Neural cell (in vitro differentiated cells): Measurements from ENCODE around the gene SPRN. TPM values are rescaled to one million over a fixed set of nuclear protein-coding genes. Genes with fewer than 3 reads are reported as not detected.
"Not testable (repeated sequence)": the region's sequence is repeated elsewhere in the genome, so short reads cannot be mapped to it uniquely, and the experiment has no call there.

Experiments
- H2AFZ ChIP-seq: fragments of 200-600, 300-800 bp; sonication (generic), shearing (Covaris generic); 2 replicates; pipeline ENCODE4 v1.6.0; 2014; ENCODE audit warnings: low read depth, mild to moderate bottlenecking, antibody characterized with exemption, low read length, moderate library complexity
- H3F3A ChIP-seq: fragments of 200-600 bp; shearing (Covaris generic); 2 replicates; pipeline ENCODE4 v1.6.1; 2016; ENCODE audit warnings: mild to moderate bottlenecking, moderate library complexity, mixed read lengths, antibody characterized with exemption, low read length; ENCODE audit not compliant: insufficient read depth, poor library complexity, severe bottlenecking
- H3K27ac ChIP-seq: fragments of 200-600, 300-800 bp; sonication (generic), shearing (Covaris generic); 2 replicates; pipeline ENCODE4 v1.5.1; 2014; ENCODE audit warnings: mild to moderate bottlenecking, low read length, moderate library complexity
- H3K27me3 ChIP-seq: fragments of 300-800, 200-600 bp; sonication (generic), shearing (Covaris generic); 2 replicates; pipeline ENCODE4 v1.6.0; 2014; ENCODE audit warnings: mild to moderate bottlenecking, low read depth, low read length, moderate library complexity; ENCODE audit not compliant: insufficient read depth
- H3K36me3 ChIP-seq: fragments of 300-800, 200-600 bp; sonication (generic), shearing (Covaris generic); 2 replicates; pipeline ENCODE4 v1.5.1; 2014; ENCODE audit warnings: mild to moderate bottlenecking, antibody characterized with exemption, low read length, moderate library complexity; ENCODE audit not compliant: insufficient read depth
- H3K4me2 ChIP-seq: fragments of 300-800, 200-600 bp; sonication (generic), shearing (Covaris generic); 2 replicates; pipeline ENCODE4 v1.6.0; 2014; ENCODE audit warnings: mild to moderate bottlenecking, low read length
- H3K4me3 ChIP-seq: fragments of 300-800, 200-600 bp; sonication (generic), shearing (Covaris generic); 2 replicates; pipeline ENCODE4 v1.5.1; 2014; ENCODE audit warnings: mild to moderate bottlenecking, low read length, moderate library complexity
- H3K79me2 ChIP-seq: fragments of 200-600 bp; shearing (Covaris generic); replicated peaks from 2 replicates; pipeline ENCODE4 v1.6.0; 2014; ENCODE audit warnings: mild to moderate bottlenecking, low read length, moderate library complexity; ENCODE audit not compliant: insufficient read depth
- H3K9ac ChIP-seq: fragments of 300-800, 200-600 bp; sonication (generic), shearing (Covaris generic); 2 replicates; pipeline ENCODE4 v1.6.1; 2016; ENCODE audit warnings: mild to moderate bottlenecking, low read length, mixed read lengths
- H3K9me2 ChIP-seq: fragments of 200-600 bp; shearing (Covaris generic); 2 replicates; pipeline ENCODE4 v1.6.1; 2016; ENCODE audit warnings: mild to moderate bottlenecking, low read length, mixed read lengths; ENCODE audit not compliant: insufficient read depth
- H3K9me3 ChIP-seq: fragments of 200-600, 300-800 bp; sonication (generic), shearing (Covaris generic); 2 replicates; pipeline ENCODE4 v1.6.1; 2016; ENCODE audit warnings: mild to moderate bottlenecking, mixed run types, low read length, moderate library complexity, mixed read lengths
- H4K20me1 ChIP-seq: fragments of 200-600 bp; shearing (Covaris generic); 2 replicates; pipeline ENCODE4 v1.6.1; 2016; ENCODE audit warnings: mild to moderate bottlenecking, mixed run types; ENCODE audit not compliant: insufficient read depth
- EP300 ChIP-seq: fragments of 450-650 bp; conservative IDR thresholded peaks from 2 replicates; pipeline ENCODE4 v1.6.1; 2014; ENCODE audit warnings: antibody characterized with exemption, mild to moderate bottlenecking, moderate library complexity; ENCODE audit not compliant: poor library complexity, severe bottlenecking
- EZH2 ChIP-seq: fragments of 200-600, 300-800 bp; shearing (Covaris generic), sonication (generic); IDR thresholded peaks from 2 replicates; pipeline ENCODE4 v1.6.1; 2014; ENCODE audit warnings: antibody characterized with exemption, low read length, borderline replicate concordance, mild to moderate bottlenecking; ENCODE audit not compliant: insufficient read depth, poor library complexity, severe bottlenecking
- MXI1 ChIP-seq: fragments of 450-650 bp; conservative IDR thresholded peaks from 2 replicates; pipeline ENCODE4 v1.6.1; 2014; ENCODE audit warnings: antibody characterized with exemption, mild to moderate bottlenecking; ENCODE audit not compliant: poor library complexity, severe bottlenecking
- POLR2AphosphoS5 ChIP-seq: IDR thresholded peaks from 2 replicates; pipeline ENCODE4 v1.6.1; 2012
- RAD21 ChIP-seq: fragments of 450-650 bp; conservative IDR thresholded peaks from 2 replicates; pipeline ENCODE4 v1.6.1; 2014; ENCODE audit warnings: antibody characterized with exemption, mild to moderate bottlenecking, moderate library complexity
- SMC3 ChIP-seq: fragments of 450-650 bp; conservative IDR thresholded peaks from 2 replicates; pipeline ENCODE4 v1.6.1; 2014; ENCODE audit warnings: antibody characterized with exemption, mild to moderate bottlenecking, moderate library complexity; ENCODE audit not compliant: poor library complexity
- TAF1 ChIP-seq: IDR thresholded peaks from 2 replicates; pipeline ENCODE4 v1.6.1; 2012; ENCODE audit warnings: low read depth
- polyA plus RNA-seq: library from polyadenylated mRNA; depleted of rRNA; stranded (reverse); fragments of >200 nt; gene quantifications from 2 replicates; pipeline ENCODE4 v1.2.3, GENCODE V29; 2014
- TF ChIP-seq, protein P1 (sequence below): IDR thresholded peaks from 2 replicates; pipeline ENCODE4 v1.6.1; 2012; ENCODE audit warnings: borderline replicate concordance
- TF ChIP-seq, protein P2 (sequence below): fragments of 450-650 bp; IDR thresholded peaks from 2 replicates; pipeline ENCODE4 v1.5.1; 2014; ENCODE audit warnings: antibody characterized with exemption, mild to moderate bottlenecking, moderate library complexity; ENCODE audit not compliant: poor library complexity, severe bottlenecking

Gene SPRN
- polyA plus RNA-seq, 1 donor from 2014 or later = 1.1 TPM

DNA sequence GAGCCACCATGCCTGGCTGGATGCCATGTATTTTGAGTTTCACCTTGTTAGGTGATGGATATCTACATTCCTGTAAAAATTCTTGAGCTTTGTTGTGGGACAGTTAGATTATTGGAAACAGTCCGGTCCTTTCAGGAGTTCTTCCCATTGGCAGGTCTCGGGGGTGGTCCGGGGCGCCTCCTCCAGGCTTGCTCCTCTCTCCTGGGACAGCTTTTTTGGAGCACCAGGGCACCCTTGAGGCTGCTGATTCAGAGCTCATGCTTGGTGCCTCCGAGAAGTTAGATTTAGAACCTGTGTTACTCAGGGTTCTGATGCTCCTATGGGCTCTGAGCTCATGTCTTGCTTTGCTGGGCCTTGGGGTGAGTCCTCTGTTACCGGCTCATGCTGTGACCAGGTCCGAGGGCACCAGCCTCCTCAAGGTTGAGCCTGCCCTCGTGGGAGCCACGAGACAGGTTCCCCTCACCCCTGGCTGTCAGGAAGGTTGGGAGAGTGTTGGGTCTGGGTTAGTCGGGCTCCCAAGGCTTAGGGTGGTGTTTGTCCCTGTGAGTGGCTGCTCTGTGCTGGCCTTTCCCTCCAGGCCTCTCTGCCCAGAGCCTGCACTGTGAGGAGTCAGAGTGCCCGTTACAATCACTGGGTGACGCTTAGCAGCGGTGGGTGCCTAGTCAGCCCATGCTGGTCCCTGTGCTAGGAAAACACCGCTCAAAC lies 6.0 kb downstream of the SPRN start:
- H4K20me1 ChIP-seq = no peaks in the 10 kb centered on the region
- H3K79me2 ChIP-seq = no peaks in the 10 kb centered on the region
- H3K4me2 ChIP-seq = no peak overlapping the region
- H3K4me3 ChIP-seq = no peak overlapping the region
- H3F3A ChIP-seq = no peaks in the 10 kb centered on the region
- no peaks in the 10 kb centered on the region for H3K27me3 ChIP-seq
- H3K9me2 ChIP-seq = no peaks in the 10 kb centered on the region
- no peak overlapping the region for H2AFZ ChIP-seq
- no peak overlapping the region for H3K9ac ChIP-seq
- no peaks in the 10 kb centered on the region for H3K9me3 ChIP-seq
- no peak overlapping the region for H3K27ac ChIP-seq
- TF ChIP-seq EP300 = no peak
- no peak for TF ChIP-seq TAF1
- TF ChIP-seq RAD21 = no peak
- TF ChIP-seq MXI1 = no peak
- TF ChIP-seq, protein P1, sequence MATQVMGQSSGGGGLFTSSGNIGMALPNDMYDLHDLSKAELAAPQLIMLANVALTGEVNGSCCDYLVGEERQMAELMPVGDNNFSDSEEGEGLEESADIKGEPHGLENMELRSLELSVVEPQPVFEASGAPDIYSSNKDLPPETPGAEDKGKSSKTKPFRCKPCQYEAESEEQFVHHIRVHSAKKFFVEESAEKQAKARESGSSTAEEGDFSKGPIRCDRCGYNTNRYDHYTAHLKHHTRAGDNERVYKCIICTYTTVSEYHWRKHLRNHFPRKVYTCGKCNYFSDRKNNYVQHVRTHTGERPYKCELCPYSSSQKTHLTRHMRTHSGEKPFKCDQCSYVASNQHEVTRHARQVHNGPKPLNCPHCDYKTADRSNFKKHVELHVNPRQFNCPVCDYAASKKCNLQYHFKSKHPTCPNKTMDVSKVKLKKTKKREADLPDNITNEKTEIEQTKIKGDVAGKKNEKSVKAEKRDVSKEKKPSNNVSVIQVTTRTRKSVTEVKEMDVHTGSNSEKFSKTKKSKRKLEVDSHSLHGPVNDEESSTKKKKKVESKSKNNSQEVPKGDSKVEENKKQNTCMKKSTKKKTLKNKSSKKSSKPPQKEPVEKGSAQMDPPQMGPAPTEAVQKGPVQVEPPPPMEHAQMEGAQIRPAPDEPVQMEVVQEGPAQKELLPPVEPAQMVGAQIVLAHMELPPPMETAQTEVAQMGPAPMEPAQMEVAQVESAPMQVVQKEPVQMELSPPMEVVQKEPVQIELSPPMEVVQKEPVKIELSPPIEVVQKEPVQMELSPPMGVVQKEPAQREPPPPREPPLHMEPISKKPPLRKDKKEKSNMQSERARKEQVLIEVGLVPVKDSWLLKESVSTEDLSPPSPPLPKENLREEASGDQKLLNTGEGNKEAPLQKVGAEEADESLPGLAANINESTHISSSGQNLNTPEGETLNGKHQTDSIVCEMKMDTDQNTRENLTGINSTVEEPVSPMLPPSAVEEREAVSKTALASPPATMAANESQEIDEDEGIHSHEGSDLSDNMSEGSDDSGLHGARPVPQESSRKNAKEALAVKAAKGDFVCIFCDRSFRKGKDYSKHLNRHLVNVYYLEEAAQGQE = no peak
- TF ChIP-seq POLR2AphosphoS5 = no peak
- TF ChIP-seq, protein P2, sequence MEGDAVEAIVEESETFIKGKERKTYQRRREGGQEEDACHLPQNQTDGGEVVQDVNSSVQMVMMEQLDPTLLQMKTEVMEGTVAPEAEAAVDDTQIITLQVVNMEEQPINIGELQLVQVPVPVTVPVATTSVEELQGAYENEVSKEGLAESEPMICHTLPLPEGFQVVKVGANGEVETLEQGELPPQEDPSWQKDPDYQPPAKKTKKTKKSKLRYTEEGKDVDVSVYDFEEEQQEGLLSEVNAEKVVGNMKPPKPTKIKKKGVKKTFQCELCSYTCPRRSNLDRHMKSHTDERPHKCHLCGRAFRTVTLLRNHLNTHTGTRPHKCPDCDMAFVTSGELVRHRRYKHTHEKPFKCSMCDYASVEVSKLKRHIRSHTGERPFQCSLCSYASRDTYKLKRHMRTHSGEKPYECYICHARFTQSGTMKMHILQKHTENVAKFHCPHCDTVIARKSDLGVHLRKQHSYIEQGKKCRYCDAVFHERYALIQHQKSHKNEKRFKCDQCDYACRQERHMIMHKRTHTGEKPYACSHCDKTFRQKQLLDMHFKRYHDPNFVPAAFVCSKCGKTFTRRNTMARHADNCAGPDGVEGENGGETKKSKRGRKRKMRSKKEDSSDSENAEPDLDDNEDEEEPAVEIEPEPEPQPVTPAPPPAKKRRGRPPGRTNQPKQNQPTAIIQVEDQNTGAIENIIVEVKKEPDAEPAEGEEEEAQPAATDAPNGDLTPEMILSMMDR = no peak
- TF ChIP-seq EZH2 = no peak
- no peak for TF ChIP-seq SMC3
- no peaks in the 10 kb centered on the region for H3K36me3 ChIP-seq

DNA sequence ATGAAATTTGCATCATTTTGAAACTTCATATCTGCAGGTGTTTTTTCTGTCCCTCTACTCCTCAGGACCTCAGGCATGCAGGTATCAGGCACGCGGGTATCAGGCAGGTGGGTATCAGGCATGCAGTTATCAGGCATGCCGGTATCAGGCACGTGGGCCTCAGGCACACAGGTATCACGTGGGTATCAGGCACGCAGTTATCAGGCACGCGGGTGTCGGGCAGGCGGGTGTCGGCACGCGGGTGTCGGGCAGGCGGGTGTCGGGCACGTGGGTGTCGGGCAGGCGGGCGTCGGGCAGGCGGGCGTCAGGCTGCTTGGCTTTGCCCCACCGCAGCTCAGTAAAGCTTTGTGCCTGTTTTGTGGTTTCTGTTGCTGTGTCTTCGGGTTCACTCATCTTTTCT lies 8.7 kb downstream of the SPRN start:
- Histone ChIP-seq H3K79me2 (peaks cover 5% of the 10 kb centered on the region), H3K36me3 (peaks cover 6% of the 10 kb centered on the region), H3K9me2 (no peaks in the 10 kb centered on the region), H3K4me3 (no peak overlapping the region), H3K9ac (no peak overlapping the region), H3F3A (no peaks in the 10 kb centered on the region), H3K4me2 (no peak overlapping the region), H3K27me3 (no peaks in the 10 kb centered on the region), H2AFZ (no peak overlapping the region), H3K9me3 (no peaks in the 10 kb centered on the region), H3K27ac (no peak overlapping the region), H4K20me1 (no peaks in the 10 kb centered on the region)
- TF ChIP-seq, protein P2 = no peak
- no peak for TF ChIP-seq SMC3
- TF ChIP-seq RAD21 = no peak
- TF ChIP-seq EP300 = no peak
- no peak for TF ChIP-seq TAF1
- no peak for TF ChIP-seq EZH2

- H2AFZ ChIP-seq, H3K4me3 ChIP-seq, H3K9me3 ChIP-seq, H3K27me3 ChIP-seq, H3F3A ChIP-seq, H3K4me2 ChIP-seq, H3K9me2 ChIP-seq, H3K9ac ChIP-seq, H3K27ac ChIP-seq, H4K20me1 ChIP-seq: not testable (repeated sequence)
- peaks cover 19% of the 10 kb centered on the region for H3K36me3 ChIP-seq
- H3K79me2 ChIP-seq = peaks cover 10% of the 10 kb centered on the region
Observed at GRCh38 chr10:133414401-133414800, 10.0 kb downstream of the SPRN start.
